Right lobe of liver (tissue), 6 donors: ENCODE measurements around the gene HTR7. TPM values are rescaled to one million over a fixed set of nuclear protein-coding genes. Genes with fewer than 3 reads are reported as not detected.

Source experiments
- ATAC-seq, 4 donors: fragments of 200-7000 bp; cut with Tn5 transposase; one replicate each; pipeline ENCODE4 v1.9.1; 2020; ENCODE audit warnings: mild to moderate bottlenecking in 4 of 4, moderate library complexity in 4 of 4
- DNase-seq, 3 donors: peaks; one replicate each; pipeline ENCODE4 v3.0.0-alpha.2; 2020
- H3K27ac ChIP-seq, 3 donors: fragments of 200-600 bp; one replicate each; pipeline ENCODE4 v1.8.0; 2022
- H3K27me3 ChIP-seq, 2 donors: fragments of 200-600 bp; one replicate each; pipeline ENCODE4 v1.8.0; 2022
- H3K36me3 ChIP-seq, 4 donors: fragments of 200-600 bp; sonication (generic) in 1 of 4; one replicate each; pipeline versions ENCODE4 v1.5.1 to v1.8.0; 2017 to 2022; ENCODE audit warnings: control low read depth in 1 of 4
- H3K4me1 ChIP-seq, 4 donors: fragments of 200-600 bp; sonication (generic) in 1 of 4; one replicate each; pipeline versions ENCODE4 v1.5.1 to v1.8.0; 2017 to 2022; ENCODE audit warnings: control low read depth in 1 of 4
- H3K4me3 ChIP-seq, 3 donors: fragments of 200-600 bp; one replicate each; pipeline ENCODE4 v1.8.0; 2022
- H3K9me3 ChIP-seq, 4 donors: fragments of 200-600 bp; sonication (generic) in 1 of 4; one replicate each; pipeline versions ENCODE4 v1.5.1 to v1.8.0; 2017 to 2022; ENCODE audit warnings: control low read depth in 1 of 4
- POLR2A ChIP-seq: fragments of 450-650 bp; IDR thresholded peaks from one replicate; pipeline ENCODE4 v1.6.1; 2017; ENCODE audit warnings: antibody characterized with exemption, mild to moderate bottlenecking
- WGBS: methylation state at CpG from one replicate; pipeline ENCODE4 v1.1.6; 2018; ENCODE audit warnings: low coverage, low lambda C conversion rate; ENCODE audit not compliant: insufficient coverage; ENCODE audit errors: missing lambda C conversion rate; 5-methylcytosine and 5-hydroxymethylcytosine counted together
- intact Hi-C, 2 donors: fragments of 100-400 bp; cut with DNase I; formaldehyde crosslinking; loops; one replicate each; pipeline versions ENCODE4 v1.11.2 to v1.14.1; 2022
- total RNA-seq, 6 experiments: library from RNA; depleted of rRNA in 2 of 6; stranded (reverse); fragments of >200 nt in 2 of 6; fragmentation: NEBNext Ultra II Directional in 3 of 6; extraction: Animal tissue kit (Norgen Biotek cat#: 25700) in 3 of 6; gene quantifications; one replicate each; pipeline versions ENCODE4 v1.1.0 to v1.2.4, GENCODE V29; 2016 to 2023
- TF ChIP-seq, protein P1 (sequence below), 4 donors: fragments of 200-600 bp in 3 of 4; fragments of 450-650 bp in 1 of 4; IDR thresholded peaks; one replicate each; pipeline versions ENCODE4 v1.5.1 to v1.8.0; 2016 to 2022; ENCODE audit warnings: antibody characterized with exemption in 4 of 4, mild to moderate bottlenecking in 2 of 4
- donor health status: DM: no; HTN: yes; CAD: no.
- donor health status: DM: no; HTN: no; CAD: no.
- donor health status: DM: no; HTN: no; CAD: no.
- donor health status: DM: no; HTN: yes; CAD: no.
- donor health status: DM: no; HTN: yes; CAD: no.

HTR7 gene
- total RNA-seq, 6 experiments from 2014 or later: 0.07 to 0.43 (median 0.19) TPM; not detected in 1

DNA sequence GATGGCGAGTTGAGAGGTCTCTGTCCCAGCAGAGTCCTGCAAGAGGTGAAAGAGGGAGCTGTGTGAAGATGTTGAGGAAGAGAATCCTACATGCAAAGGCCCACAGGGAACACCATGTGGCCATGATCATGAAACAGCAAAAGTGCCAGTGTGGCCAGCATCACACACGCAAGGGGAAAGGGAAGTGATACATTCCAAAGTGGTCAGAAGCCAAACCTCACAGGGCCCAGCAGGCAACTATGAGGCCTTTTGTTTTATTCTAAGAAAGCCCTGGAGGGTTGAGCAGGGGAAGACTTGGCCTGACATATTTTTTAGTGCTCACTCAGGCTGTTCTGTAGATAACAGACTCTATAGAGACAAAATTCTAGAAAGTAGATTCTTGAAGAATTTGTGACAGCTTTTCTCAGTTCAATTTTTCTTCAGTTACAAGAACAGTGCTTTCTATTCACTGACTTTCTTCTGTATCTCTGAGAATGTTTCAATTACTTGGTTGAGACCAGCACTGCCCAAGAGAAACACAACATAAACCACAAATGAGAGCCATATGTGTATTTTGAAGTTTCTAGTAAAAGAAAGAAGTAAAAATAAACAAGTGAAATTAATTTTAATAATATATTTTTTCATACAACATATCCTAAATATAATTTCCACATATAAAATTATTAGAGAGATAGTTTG is 82.3 kb downstream of the HTR7 start:
- intact Hi-C loops: no loop called here
- no CpG with 5 or more reads among the region's 2 CpGs for WGBS
- peak in 3 of 4 donors; percentile 41 to 60 (median 56) for ATAC-seq
- Histone ChIP-seq H3K27me3 (no peaks in the 10 kb centered on the region), H3K4me3 (no peak overlapping the region), H3K4me1 (no peaks in the 10 kb centered on the region), H3K27ac (no peak overlapping the region), H3K9me3 (no peaks in the 10 kb centered on the region), H3K36me3 (no peaks in the 10 kb centered on the region)
- TF ChIP-seq, protein P1, sequence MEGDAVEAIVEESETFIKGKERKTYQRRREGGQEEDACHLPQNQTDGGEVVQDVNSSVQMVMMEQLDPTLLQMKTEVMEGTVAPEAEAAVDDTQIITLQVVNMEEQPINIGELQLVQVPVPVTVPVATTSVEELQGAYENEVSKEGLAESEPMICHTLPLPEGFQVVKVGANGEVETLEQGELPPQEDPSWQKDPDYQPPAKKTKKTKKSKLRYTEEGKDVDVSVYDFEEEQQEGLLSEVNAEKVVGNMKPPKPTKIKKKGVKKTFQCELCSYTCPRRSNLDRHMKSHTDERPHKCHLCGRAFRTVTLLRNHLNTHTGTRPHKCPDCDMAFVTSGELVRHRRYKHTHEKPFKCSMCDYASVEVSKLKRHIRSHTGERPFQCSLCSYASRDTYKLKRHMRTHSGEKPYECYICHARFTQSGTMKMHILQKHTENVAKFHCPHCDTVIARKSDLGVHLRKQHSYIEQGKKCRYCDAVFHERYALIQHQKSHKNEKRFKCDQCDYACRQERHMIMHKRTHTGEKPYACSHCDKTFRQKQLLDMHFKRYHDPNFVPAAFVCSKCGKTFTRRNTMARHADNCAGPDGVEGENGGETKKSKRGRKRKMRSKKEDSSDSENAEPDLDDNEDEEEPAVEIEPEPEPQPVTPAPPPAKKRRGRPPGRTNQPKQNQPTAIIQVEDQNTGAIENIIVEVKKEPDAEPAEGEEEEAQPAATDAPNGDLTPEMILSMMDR (IDR thresholded peaks at IDR 0.05): no peak
- TF ChIP-seq POLR2A: no peak
- DNase-seq: no peak

DNA sequence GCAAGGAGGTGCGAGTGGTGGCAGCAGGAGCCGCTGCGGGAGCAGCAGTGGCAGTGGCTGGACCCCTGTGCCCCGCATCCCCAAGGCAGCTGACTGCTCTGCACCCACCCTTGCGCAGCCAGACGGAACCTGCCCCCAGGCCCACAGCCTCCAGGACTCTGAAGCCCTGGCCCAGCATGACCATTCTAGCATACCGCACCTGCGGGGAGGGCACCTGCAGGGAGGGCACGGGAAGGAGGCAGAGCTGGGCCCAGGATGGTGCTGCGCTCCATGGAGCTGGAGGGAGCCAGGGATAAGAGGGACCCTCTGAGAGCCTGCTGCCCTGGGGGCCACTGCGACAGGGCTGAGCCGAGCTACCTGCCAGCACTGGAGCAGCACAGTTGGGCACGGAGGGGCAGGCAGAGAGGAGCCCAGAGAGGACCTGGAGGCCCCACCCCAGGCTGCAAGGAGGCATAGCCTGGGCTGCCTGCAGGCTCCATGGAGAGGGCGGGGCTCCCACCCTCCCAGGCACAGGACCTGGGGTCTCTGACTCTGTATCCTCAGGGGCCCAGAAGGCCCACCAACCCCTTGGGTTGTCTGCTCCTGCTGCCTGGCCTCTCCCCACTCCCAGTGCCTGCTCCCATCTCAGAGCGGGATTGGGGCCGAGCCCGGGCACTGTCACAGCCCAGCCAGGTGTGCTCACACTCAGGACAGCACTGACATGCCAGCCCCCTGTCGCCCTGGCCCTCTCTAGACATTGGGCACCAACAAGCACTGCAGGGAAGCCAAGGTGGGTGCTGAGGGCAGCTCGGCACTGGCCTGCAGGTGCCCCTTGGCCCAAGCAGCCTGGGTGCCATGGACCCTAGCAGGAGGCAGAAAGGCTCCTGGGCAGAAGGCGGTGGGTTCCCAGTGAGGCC is 87.6 kb downstream of the HTR7 start:
- Histone ChIP-seq H3K27me3 (no peaks in the 10 kb centered on the region), H3K4me3 (no peak overlapping the region), H3K9me3 (no peaks in the 10 kb centered on the region), H3K27ac (no peak overlapping the region), H3K36me3 (no peaks in the 10 kb centered on the region), H3K4me1 (no peaks in the 10 kb centered on the region)
- no peak for TF ChIP-seq POLR2A
- TF ChIP-seq, protein P1 (IDR thresholded peaks at IDR 0.05): no peak
- 82% methylated on average over 3 of the region's 20 CpGs for WGBS
- intact Hi-C loops: no loop called here
- DNase-seq (no peak), ATAC-seq (peak in 1 of 4 donors; percentile 46)

DNA sequence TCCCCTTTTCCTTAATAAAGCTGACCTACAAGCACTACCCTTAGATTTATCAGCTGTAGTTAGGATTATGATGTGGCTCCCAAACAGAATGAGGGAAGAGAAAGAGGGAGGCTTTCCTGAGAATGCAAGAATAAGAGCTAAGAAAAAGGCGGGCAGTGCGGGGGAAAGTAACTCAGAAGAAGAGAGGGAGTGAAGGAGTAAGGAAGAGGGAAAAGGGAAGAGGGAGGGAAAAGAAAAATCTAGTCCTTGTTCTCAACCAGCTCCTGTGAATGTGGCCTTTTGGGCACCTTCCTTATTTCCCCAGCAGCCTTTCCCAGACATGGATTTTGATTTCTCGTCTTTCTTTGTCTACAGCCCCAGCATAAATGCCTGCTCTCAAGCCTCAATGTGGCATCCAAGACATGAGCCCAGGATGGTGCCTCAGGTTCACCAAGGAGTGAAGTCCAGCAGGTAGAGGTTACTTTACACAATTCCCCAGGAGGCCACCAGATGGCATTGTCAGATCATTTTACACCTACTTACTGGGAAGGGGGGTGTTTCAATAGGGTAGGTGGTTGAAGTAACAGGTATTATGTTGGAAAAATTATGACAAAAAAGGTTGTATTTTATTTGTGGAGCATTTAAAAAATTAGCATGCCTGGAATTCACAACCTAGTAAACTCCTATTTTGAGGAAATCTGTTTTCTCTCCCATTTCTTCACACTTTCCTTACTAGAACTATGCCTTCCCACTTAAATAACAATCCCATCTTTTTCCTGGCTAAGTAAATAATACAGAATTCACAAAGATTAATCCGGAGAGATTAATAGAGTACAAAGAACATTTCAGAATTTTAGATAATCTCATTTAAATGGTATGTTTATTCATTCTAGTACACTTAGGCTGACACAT is 106.5 kb downstream of the HTR7 start:
- ATAC-seq (peak; percentile 86 to 91 (median 90)), DNase-seq (peak in 1 of 3 donors; percentile 56)
- TF ChIP-seq POLR2A: no peak
- TF ChIP-seq, protein P1 (IDR thresholded peaks at IDR 0.05): peak; percentile 70 to 79 (median 72)
- no peaks in the 10 kb centered on the region for H3K27me3 ChIP-seq
- no peaks in the 10 kb centered on the region for H3K36me3 ChIP-seq
- no peaks in the 10 kb centered on the region for H3K9me3 ChIP-seq
- no peak overlapping the region for H3K27ac ChIP-seq
- no peak overlapping the region for H3K4me3 ChIP-seq
- WGBS: 17% methylated on average over 4 of the region's 4 CpGs
- intact Hi-C loops: no loop called here
- H3K4me1 ChIP-seq: no peaks in the 10 kb centered on the region

DNA sequence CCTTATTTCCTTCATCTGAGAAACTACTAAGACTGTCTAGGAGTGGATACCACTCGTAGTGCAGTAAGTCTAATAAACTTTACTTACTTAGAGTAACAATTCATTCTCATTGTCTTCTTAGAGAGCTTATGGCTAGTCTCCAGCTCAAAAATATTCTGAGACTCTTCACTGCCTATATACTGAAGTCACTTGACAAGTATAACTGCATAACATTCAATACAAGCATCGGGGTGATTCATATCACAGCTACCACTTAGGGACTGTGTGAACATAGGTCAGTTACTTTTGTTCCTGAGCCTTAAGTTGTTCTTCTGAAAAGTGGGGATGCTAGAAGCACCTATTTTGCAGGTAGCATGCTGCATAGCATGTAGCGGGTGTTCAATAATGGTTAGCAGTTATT is 111.0 kb downstream of the HTR7 start:
- Histone ChIP-seq H3K36me3 (no peaks in the 10 kb centered on the region), H3K4me3 (no peak overlapping the region), H3K4me1 (no peaks in the 10 kb centered on the region), H3K9me3 (no peaks in the 10 kb centered on the region), H3K27ac (no peak overlapping the region), H3K27me3 (no peaks in the 10 kb centered on the region)
- TF ChIP-seq POLR2A: no peak
- TF ChIP-seq, protein P1 (IDR thresholded peaks at IDR 0.05): no peak
- ATAC-seq (no peak), DNase-seq (no peak)
- 59% methylated on average over 3 of the region's 3 CpGs for WGBS
- intact Hi-C loops: loop anchor here in 1 of 2 donors (10.0 kb wide), 1 partner anchor 118 kb away; no protein-coding TSS in a partner anchor
